Naive thymus-derived CD8-positive, alpha-beta T cell (primary cell): ENCODE measurements around the gene XRCC4. TPM values are rescaled to one million over a fixed set of nuclear protein-coding genes. Genes with fewer than 3 reads are reported as not detected.

ENCODE experiments used
- ATAC-seq, 2 donors: fragments of 150-1000 bp; cut with Tn5 transposase in 1 of 2; sonication (Bioruptor Pico), chemical (Tn5 transposase) in 1 of 2; 1 replicate in 1 of 2; 2 replicates in 1 of 2; pipeline ENCODE4 v1.10.0; 2021; ENCODE audit warnings: mild to moderate bottlenecking in 2 of 2, moderate library complexity in 2 of 2
- POLR2A ChIA-PET: fragments of 350-600 bp; sonication (Branson Sonifier 250); formaldehyde crosslinking; loops from one replicate; lab custom pipeline; 2021; ENCODE audit warnings: antibody characterized with exemption; lab: Charles Lee
- DNase-seq, 10 donors: peaks; one replicate each; pipeline versions ENCODE4 v3.0.0 to v3.0.0-alpha.2; 2020 to 2022
- H3K27ac Mint-ChIP-seq, 10 donors: one replicate each; pipeline ENCODE4 v1.8.0; 2020 to 2022; ENCODE audit warnings: mild to moderate bottlenecking in 10 of 10, mixed read lengths in 10 of 10, moderate library complexity in 4 of 10, inconsistent platforms in 1 of 10
- H3K27me3 Mint-ChIP-seq, 5 donors: one replicate each; pipeline ENCODE4 v1.8.0; 2021 to 2022; ENCODE audit warnings: mixed read lengths in 5 of 5
- H3K36me3 Mint-ChIP-seq, 3 donors: one replicate each; pipeline ENCODE4 v1.8.0; 2020 to 2022; ENCODE audit warnings: mixed read lengths in 3 of 3, mild to moderate bottlenecking in 2 of 3, inconsistent platforms in 1 of 3
- H3K4me1 Mint-ChIP-seq, 4 donors: one replicate each; pipeline ENCODE4 v1.8.0; 2021 to 2022; ENCODE audit warnings: mixed read lengths in 4 of 4
- H3K4me3 Mint-ChIP-seq, 10 donors: one replicate each; pipeline ENCODE4 v1.8.0; 2020 to 2022; ENCODE audit warnings: mild to moderate bottlenecking in 10 of 10, mixed read lengths in 10 of 10, moderate library complexity in 6 of 10, inconsistent platforms in 1 of 10
- H3K9me3 Mint-ChIP-seq, 9 donors: one replicate each; pipeline ENCODE4 v1.8.0; 2020 to 2022; ENCODE audit warnings: mixed read lengths in 9 of 9, mild to moderate bottlenecking in 3 of 9, inconsistent platforms in 1 of 9, moderate library complexity in 1 of 9
- polyA plus RNA-seq, 3 donors: library from polyadenylated mRNA; unstranded; fragments of 300-500 nt; fragmentation: Illumina TruSeq; gene quantifications; one replicate each; pipeline ENCODE4 v1.2.3, GENCODE V29; 2021
- total RNA-seq, 8 experiments: library from RNA in 2 of 8; stranded (reverse) in 2 of 8; gene quantifications; one replicate each; pipeline ENCODE4 v1.2.3 and lab custom pipeline; 2021 to 2026

XRCC4 gene
- total and polyA plus RNA-seq, 5 experiments from 2014 or later: 4.2 to 8.6 (median 6.4) TPM

DNA sequence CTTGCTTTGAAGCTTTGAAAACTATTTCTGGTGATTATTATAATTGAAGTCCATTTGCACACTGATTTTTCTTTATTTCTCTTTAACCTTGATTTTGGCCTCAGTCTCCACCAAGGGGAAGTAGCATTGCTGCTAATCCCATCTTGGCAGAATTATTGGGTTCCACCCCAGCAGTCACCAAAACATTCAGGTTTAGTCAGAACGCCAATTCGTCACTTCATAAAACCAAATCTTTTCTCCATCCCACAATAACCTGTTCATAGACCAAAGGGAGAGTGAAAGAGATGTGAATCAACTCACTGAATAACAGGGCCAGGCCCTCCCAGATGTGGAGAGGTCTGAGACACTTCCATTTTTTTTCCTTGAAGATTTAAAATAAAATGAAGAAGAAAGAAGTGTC, 299.1 kb downstream of the XRCC4 start:
- H3K27me3 Mint-ChIP-seq: peaks cover 0 to 14% (median 2%) of the 10 kb centered on the region in 5 donors
- H3K36me3 Mint-ChIP-seq: no peaks in the 10 kb centered on the region
- POLR2A ChIA-PET: no interaction called here

DNA sequence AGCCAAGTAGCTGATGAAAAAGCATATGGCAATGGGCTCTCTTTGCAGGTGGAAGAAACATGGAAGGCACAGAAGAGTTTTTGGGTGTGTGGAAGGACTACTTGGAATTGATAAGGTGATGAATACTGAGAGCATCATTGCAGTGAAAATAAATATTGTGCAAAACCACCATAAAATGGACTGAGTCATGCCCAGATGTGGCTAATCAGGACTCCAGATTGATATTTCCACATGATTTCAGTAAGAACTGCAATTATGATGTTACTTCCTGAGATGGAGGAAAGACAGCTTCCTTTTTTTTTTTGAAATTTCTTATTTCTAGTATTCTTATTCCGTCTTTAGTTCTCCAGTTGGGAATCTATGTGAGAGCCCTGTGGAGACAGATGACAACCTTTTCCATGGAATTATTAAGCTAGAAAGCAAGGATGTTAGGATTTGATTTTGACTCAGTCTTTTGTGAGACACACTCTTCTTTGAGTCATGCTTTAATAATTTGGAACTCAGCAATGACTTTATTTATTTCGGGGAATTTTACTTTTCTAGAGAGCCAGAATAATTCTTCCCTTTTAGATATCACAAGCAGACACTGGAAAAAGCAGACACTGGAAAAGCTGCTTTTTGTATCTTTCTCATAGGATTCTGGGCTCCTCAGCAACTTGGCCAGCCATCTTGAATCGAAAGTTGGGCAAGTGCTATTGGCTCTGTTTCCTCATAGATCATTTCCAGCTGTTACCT, 300.0 kb downstream of the XRCC4 start:
- Mint-ChIP-seq H3K4me3 (no peak overlapping the region), H3K36me3 (no peaks in the 10 kb centered on the region), H3K4me1 (no peaks in the 10 kb centered on the region), H3K27me3 (peaks cover 0 to 14% (median 2%) of the 10 kb centered on the region in 5 donors), H3K9me3 (peaks cover 0 to 3% (median 0%) of the 10 kb centered on the region in 9 donors), H3K27ac (no peak overlapping the region)
- DNase-seq: no peak
- no peak for ATAC-seq
- POLR2A ChIA-PET: no interaction called here

More for the DNA sequence above, 299.1 kb downstream of the XRCC4 start:
- DNase-seq (no peak), ATAC-seq (no peak)
- Mint-ChIP-seq H3K9me3 (no peaks in the 10 kb centered on the region), H3K4me1 (no peaks in the 10 kb centered on the region), H3K4me3 (no peak overlapping the region), H3K27ac (no peak overlapping the region)

DNA sequence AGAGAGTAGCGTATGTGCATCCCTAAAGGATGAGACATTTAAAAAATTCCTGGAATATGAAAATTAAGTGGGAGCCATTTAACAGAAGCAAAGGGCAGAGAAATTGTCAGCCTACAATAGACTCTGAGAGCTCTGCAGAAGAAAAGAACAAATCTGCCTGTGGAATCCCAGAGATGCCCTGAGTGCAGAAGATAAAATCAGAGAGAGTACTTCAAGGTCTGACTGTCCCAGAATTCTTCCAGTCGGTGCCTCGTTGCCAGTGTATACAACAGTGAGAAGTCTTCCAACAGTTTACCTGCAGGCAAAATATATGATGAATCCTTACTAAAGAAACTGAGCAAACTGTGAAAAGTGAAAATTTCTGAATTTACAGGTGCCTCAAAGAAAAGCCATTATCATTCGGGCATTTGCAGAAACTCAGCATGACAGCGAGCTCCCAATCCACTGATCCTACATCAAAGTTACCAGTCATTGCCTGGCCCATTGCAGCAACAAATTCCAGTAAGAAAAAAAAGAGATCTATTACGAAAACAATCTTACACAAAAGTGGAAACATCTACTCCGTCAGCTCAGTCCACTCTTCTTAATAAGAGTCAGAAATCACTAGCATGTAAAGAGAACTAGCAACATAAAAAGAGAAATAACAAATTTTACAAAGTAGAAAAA, 301.4 kb downstream of the XRCC4 start:
- ATAC-seq (no peak), DNase-seq (no peak)
- H3K4me1 Mint-ChIP-seq: no peaks in the 10 kb centered on the region
- H3K4me3 Mint-ChIP-seq: no peak overlapping the region
- peaks cover 0 to 13% (median 4%) of the 10 kb centered on the region in 9 donors for H3K9me3 Mint-ChIP-seq
- POLR2A ChIA-PET: no interaction called here
- H3K27ac Mint-ChIP-seq: no peak overlapping the region
- peaks cover 0 to 14% (median 3%) of the 10 kb centered on the region in 5 donors for H3K27me3 Mint-ChIP-seq
- peaks cover 0 to 6% (median 0%) of the 10 kb centered on the region in 3 donors for H3K36me3 Mint-ChIP-seq

DNA sequence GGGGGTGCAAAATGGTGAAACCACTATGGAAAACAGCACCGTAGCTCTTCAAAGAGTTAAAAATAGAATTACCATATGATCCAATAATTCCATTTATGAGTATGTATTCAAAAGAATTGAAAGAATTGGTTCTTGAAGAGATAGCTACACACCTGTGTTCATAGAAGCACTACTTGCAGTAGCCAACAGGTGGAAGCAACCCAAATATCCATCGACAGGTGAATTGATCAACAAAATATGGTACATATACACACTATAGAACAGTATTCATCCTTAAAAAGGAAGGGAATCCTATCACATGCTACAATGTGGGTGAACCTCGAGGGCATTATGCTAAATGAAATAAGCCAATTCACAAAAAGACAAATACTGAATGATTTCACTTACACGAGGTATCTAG, 308.5 kb downstream of the XRCC4 start:
- H3K9me3 Mint-ChIP-seq: peaks cover 0 to 13% (median 4%) of the 10 kb centered on the region in 9 donors
- H3K36me3 Mint-ChIP-seq: peaks cover 0 to 6% (median 0%) of the 10 kb centered on the region in 3 donors
- no peaks in the 10 kb centered on the region for H3K4me1 Mint-ChIP-seq
- ATAC-seq (no peak), DNase-seq (no peak)
- H3K27me3 Mint-ChIP-seq: peaks cover 0 to 3% (median 0%) of the 10 kb centered on the region in 5 donors
- POLR2A ChIA-PET: no interaction called here
- H3K27ac Mint-ChIP-seq: no peak overlapping the region
- no peak overlapping the region for H3K4me3 Mint-ChIP-seq

DNA sequence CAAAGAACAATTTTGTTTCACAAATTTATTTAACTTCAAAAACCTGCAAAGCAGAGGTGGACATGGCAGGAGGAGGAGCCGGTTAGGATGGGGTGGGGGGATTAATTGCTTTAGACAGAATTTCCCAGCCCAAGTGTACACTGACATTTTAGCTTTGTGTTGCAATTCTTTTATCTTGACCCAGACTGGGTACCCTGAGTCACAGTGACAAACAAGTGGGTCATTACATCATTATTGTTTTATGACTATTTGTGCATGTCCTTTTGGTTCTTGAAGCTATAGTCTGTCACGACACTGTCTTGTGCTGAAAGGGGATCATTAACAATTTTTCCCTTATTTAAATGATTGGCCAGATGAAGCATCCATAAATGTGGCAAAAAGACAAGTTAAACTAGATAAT, 309.7 kb downstream of the XRCC4 start:
- Mint-ChIP-seq H3K9me3 (peaks cover 0 to 13% (median 4%) of the 10 kb centered on the region in 9 donors), H3K27me3 (peaks cover 0 to 3% (median 0%) of the 10 kb centered on the region in 5 donors), H3K36me3 (peaks cover 0 to 6% (median 0%) of the 10 kb centered on the region in 3 donors), H3K4me3 (no peak overlapping the region), H3K4me1 (no peaks in the 10 kb centered on the region), H3K27ac (no peak overlapping the region)
- ATAC-seq (no peak), DNase-seq (no peak)
- POLR2A ChIA-PET: no interaction called here

DNA sequence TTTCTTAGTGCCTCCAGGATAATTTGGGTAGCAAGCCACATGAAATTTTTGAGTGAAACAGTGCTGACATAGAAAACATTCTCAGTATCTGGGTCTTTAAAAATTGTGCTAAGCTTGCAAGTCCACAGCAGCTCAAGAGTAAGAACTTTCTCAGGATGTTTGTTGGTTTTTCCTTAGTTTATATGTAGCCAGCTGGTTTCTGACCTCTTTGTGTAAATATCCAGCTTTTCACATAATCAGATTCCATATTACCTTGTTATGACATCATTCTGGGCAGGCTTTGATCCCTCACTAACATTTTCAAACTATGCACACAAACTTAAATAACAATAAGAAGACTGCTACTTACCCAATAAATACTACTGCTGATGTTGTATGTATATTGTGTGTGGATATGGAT, 311.3 kb downstream of the XRCC4 start:
- H3K27me3 Mint-ChIP-seq: no peaks in the 10 kb centered on the region
- no peak for ATAC-seq
- H3K4me3 Mint-ChIP-seq: no peak overlapping the region
- no peaks in the 10 kb centered on the region for H3K36me3 Mint-ChIP-seq
- POLR2A ChIA-PET: no interaction called here
- no peak overlapping the region for H3K27ac Mint-ChIP-seq
- H3K9me3 Mint-ChIP-seq: no peaks in the 10 kb centered on the region
- no peak for DNase-seq
- no peaks in the 10 kb centered on the region for H3K4me1 Mint-ChIP-seq

DNA sequence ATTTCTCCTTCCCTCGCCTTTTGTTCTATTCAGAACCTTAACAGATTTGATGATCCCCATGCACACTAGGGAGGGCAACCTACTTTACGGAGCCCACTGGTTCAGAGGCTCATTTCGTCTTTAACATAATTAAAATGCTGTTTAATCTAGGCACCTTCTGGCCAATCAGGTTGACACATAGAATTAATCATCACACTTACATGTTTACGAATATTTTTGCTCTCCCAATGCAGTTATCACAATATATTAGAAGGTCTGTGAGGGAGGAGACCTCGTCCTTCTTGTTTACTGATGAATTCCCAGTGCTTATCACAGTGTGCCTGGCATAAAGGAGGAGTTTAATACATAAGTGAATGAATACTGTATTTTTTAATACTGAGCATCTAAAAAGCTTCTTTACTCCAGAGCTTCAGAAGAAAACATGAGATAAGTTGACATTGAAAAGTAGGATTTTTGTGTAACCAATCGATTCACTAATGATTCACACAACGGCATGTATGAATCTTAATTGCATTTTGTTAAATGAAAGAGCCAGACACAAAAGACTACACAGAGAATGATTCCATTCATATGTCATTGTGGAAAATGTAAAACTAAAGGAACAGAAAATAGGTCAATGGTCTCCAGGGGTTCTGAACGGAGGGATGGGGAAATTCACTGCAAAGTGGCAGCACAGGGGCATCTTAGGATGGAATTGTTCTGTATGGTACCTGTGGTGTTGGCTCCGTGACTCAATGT, 315.6 kb downstream of the XRCC4 start:
- H3K27ac Mint-ChIP-seq: no peak overlapping the region
- no peaks in the 10 kb centered on the region for H3K36me3 Mint-ChIP-seq
- DNase-seq (no peak), ATAC-seq (no peak)
- H3K4me3 Mint-ChIP-seq: no peak overlapping the region
- peaks cover 0 to 5% (median 0%) of the 10 kb centered on the region in 9 donors for H3K9me3 Mint-ChIP-seq
- POLR2A ChIA-PET: no interaction called here
- H3K4me1 Mint-ChIP-seq: no peaks in the 10 kb centered on the region
- no peaks in the 10 kb centered on the region for H3K27me3 Mint-ChIP-seq

DNA sequence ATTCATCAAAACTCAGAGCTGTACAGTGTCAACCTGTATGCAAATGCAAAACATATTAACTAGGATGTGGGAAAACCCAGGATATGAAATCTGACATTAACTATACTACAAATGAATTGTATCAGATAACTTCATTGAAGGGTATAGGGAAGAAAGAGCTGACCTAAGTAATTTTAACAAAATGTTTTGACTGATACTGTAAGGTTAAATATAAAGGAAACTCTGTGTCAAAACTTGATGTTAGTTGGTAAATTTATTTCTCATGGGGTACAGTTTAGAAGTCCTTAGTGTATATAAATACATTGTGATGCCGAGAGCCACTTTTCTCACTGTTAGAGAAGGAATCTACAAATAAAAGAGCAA, 316.1 kb downstream of the XRCC4 start:
- Mint-ChIP-seq H3K4me1 (no peaks in the 10 kb centered on the region), H3K36me3 (no peaks in the 10 kb centered on the region), H3K27ac (no peak overlapping the region), H3K27me3 (no peaks in the 10 kb centered on the region), H3K4me3 (no peak overlapping the region), H3K9me3 (peaks cover 0 to 8% (median 0%) of the 10 kb centered on the region in 9 donors)
- POLR2A ChIA-PET: no interaction called here
- DNase-seq (no peak), ATAC-seq (no peak)

DNA sequence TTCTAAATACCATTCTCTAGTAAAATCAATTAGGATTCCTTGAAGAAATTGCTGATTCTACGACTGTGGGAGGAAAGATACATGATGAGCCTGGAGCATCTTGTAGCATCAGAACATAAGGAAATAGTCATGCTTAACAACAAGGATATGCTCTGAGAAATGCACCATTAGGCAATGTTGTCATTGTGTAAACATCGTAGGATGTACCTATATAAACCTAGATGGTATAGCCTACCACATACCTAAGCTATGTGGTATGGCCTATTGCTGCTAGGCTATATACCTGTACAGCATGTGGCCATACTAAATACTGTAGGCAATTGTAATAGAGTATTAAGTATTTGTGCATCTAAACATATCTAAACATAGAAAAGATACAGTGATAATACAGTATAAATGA, 316.8 kb downstream of the XRCC4 start:
- Mint-ChIP-seq H3K4me3 (no peak overlapping the region), H3K9me3 (peaks cover 0 to 8% (median 0%) of the 10 kb centered on the region in 9 donors), H3K27ac (no peak overlapping the region), H3K4me1 (no peaks in the 10 kb centered on the region), H3K27me3 (no peaks in the 10 kb centered on the region), H3K36me3 (no peaks in the 10 kb centered on the region)
- POLR2A ChIA-PET: no interaction called here
- DNase-seq (no peak), ATAC-seq (no peak)

DNA sequence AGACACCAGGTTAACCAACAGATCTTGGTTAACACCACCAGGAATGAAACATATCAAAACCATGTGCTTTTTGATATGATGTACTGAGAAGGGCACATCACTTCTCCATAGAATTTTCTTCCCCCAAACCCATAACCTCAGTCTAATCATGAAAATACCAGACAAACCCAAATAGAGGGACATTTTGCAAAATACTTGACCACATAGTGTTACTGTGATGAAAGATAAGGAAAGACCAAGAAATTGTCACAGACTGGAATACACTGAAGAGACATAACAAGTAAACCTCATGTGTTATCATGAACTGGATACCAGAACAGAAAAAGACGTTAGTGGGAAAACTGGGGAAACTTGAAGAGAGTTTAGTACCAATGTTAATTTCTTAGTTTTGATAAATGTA, 319.3 kb downstream of the XRCC4 start:
- Mint-ChIP-seq H3K36me3 (no peaks in the 10 kb centered on the region), H3K27ac (no peak overlapping the region), H3K27me3 (no peaks in the 10 kb centered on the region), H3K4me1 (peaks cover 0 to 6% (median 3%) of the 10 kb centered on the region in 4 donors), H3K9me3 (peaks cover 0 to 8% (median 0%) of the 10 kb centered on the region in 9 donors), H3K4me3 (no peak overlapping the region)
- DNase-seq (no peak), ATAC-seq (no peak)
- POLR2A ChIA-PET: no interaction called here

DNA sequence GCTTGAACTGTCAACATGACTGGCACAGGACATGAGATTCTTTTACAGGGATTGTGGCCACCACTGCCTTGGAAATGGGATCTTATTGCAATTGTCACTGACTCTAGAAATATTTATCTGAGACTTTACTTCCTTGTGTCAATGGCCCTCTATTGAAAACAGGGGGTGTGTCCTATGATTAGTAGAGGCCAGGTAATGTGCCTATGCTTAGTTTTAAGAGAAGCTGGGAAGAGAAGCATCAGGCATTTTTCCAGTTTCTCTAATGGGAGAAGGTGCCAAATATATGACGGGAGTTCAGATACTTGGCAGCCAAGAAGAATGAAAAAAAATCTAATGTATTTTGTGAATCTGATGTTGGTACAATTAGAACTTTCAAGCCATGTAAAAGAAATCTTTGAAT, 320.3 kb downstream of the XRCC4 start:
- Mint-ChIP-seq H3K36me3 (no peaks in the 10 kb centered on the region), H3K27ac (no peak overlapping the region), H3K4me1 (peaks cover 0 to 6% (median 3%) of the 10 kb centered on the region in 4 donors), H3K9me3 (peaks cover 0 to 8% (median 0%) of the 10 kb centered on the region in 9 donors), H3K27me3 (no peaks in the 10 kb centered on the region), H3K4me3 (no peak overlapping the region)
- DNase-seq (no peak), ATAC-seq (no peak)
- POLR2A ChIA-PET: no interaction called here

DNA sequence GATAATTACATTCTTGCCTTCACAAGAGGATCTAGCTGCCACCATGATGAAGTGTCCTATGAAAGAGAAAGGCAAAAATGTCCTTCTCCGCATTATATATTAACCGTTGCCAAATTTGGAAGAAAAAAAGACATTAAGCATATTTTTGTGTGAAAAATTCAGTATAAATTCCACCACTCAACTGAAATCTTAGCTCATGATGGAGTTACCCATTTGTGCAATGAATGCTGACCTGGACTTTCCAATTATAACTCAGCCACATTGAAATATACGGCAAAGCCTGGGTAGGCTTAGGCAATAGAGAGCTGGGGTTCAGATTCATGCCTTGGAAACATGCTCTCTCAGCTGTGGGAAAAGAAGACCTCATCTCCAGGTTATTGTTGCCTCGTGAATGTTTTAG, 322.9 kb downstream of the XRCC4 start:
- DNase-seq (no peak), ATAC-seq (no peak)
- H3K9me3 Mint-ChIP-seq: peaks cover 0 to 8% (median 0%) of the 10 kb centered on the region in 9 donors
- no peaks in the 10 kb centered on the region for H3K27me3 Mint-ChIP-seq
- peaks cover 0 to 6% (median 3%) of the 10 kb centered on the region in 4 donors for H3K4me1 Mint-ChIP-seq
- POLR2A ChIA-PET: no interaction called here
- no peak overlapping the region for H3K4me3 Mint-ChIP-seq
- no peak overlapping the region for H3K27ac Mint-ChIP-seq
- no peaks in the 10 kb centered on the region for H3K36me3 Mint-ChIP-seq

DNA sequence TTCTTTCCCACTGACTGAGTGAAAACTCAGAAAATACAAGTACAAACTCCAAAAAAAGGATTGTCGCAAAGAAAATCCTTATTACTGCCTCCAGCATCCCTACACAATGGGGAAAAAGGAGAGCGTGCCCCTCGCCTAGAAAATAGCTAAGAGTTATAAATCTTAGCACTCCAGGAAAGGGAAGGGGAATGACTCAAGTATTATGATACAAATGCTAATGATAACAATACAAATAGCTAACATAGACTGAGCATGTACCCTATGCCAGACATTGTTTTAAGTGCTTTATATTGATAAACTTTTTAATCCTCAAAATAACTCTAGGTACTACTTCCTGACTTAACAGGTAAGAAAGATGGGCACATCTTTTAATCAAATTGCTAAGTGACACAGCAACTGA, 323.4 kb downstream of the XRCC4 start:
- H3K4me1 Mint-ChIP-seq: peaks cover 0 to 6% (median 3%) of the 10 kb centered on the region in 4 donors
- no peak for ATAC-seq
- DNase-seq: no peak
- no peak overlapping the region for H3K4me3 Mint-ChIP-seq
- no peaks in the 10 kb centered on the region for H3K27me3 Mint-ChIP-seq
- H3K36me3 Mint-ChIP-seq: no peaks in the 10 kb centered on the region
- H3K27ac Mint-ChIP-seq: no peak overlapping the region
- H3K9me3 Mint-ChIP-seq: peaks cover 0 to 8% (median 0%) of the 10 kb centered on the region in 9 donors
- POLR2A ChIA-PET: no interaction called here
